Lower leg skin (tissue), 3 donors: ENCODE measurements around the gene MAP1B.

Experiments
- CTCF ChIP-seq, 3 donors: fragments of 450-650 bp; IDR thresholded peaks; one replicate each; pipeline ENCODE4 v1.5.1; 2016; ENCODE audit warnings: antibody characterized with exemption in 3 of 3, mild to moderate bottlenecking in 3 of 3, moderate library complexity in 2 of 3
- POLR2A ChIP-seq, 2 donors: fragments of 450-650 bp; IDR thresholded peaks; one replicate each; pipeline ENCODE4 v1.6.1; 2016 to 2017; ENCODE audit warnings: antibody characterized with exemption in 2 of 2, mild to moderate bottlenecking in 1 of 2, moderate library complexity in 1 of 2

GRCh38 chr5:72101828-72102227 lies 5.4 kb upstream of the MAP1B start:
- TF ChIP-seq CTCF (IDR thresholded peaks at IDR 0.05) (no peak), POLR2A (IDR thresholded peaks at IDR 0.05) (no peak)
